Measurements from ENCODE around the gene ERBB4.

The ERBB4 gene

DNA sequence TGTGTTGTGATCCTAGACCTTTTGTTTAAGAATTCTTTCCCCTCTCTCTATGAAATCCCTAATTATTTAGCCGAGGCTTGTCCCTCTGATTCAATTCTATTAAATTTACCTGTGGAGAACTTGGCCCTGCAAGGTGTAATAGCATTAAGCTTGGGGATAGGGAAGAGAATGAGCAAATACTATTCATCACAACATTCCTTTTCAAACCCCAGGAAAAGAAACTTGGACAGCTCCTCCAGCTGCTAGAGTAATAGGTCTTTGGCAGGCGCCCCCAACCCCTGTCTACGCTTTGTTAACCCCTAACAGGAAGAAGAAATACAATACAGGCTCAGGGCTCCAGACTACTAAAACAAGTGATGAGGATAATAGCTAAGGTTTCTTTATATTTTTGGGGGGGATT lies 1025.2 kb downstream of the ERBB4 start:
- DNase-seq: no peak

- DNase-seq: no peak
These were observed 1025.8 kb downstream of the ERBB4 start for GRCh38 chr2:211512806-211513205.

GRCh38 chr2:211503856-211504255 lies 1034.7 kb downstream of the ERBB4 start:
- no peak for DNase-seq

- no peak for DNase-seq
These were observed 1035.4 kb downstream of the ERBB4 start for GRCh38 chr2:211503198-211503597.

DNA sequence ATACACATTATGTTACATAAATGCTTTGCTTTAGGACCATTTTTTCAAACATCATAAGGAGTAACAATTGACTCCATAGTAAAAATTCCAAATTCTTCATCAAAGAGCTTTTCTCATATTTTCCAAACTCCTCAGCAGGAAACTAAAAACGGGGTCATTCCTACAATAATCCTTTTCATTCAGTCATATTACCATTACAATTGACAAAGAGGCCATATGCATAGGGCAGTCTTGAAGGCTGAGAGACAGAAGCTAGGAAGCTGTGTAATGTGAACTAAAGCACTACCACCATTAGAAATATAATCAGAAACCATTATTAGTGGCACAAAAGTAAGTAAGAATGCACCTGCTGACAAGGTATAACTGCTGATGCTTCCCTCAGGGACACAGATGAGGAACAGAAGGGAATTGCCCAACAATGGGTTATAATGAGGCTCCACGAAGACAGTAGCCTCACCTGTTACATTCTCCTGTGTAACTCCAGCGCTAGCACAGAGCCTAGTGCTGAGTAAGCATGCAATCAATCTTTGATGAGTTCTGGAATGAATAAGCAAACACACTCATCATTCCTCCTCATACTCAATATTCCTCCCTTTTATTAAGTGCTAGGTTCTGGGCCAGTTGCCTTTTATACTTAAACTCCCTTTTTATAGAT lies 1039.9 kb downstream of the ERBB4 start:
- DNase-seq: no peak

- no peak for DNase-seq
These were observed 1043.3 kb downstream of the ERBB4 start for GRCh38 chr2:211495339-211495738.

DNA sequence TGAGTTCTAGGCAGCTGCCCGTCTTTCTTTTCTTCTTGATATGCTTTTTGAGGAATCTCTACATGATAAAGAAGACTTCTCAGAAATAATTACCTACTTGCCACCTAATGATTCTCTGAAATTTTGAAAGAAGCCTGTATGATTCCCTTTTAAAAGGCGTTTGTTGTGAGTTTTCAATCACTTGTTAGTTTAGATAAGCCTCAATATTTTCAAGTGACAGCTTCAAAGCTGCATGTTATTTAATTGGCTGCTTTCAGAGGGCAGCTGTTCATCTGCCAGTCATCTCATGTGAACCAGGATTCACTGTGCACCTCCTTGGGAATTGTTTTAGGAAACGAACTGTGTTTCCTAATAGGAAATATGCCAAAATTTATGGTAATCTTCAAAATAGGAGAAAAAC lies 1044.1 kb downstream of the ERBB4 start:
- no peak for DNase-seq

DNA sequence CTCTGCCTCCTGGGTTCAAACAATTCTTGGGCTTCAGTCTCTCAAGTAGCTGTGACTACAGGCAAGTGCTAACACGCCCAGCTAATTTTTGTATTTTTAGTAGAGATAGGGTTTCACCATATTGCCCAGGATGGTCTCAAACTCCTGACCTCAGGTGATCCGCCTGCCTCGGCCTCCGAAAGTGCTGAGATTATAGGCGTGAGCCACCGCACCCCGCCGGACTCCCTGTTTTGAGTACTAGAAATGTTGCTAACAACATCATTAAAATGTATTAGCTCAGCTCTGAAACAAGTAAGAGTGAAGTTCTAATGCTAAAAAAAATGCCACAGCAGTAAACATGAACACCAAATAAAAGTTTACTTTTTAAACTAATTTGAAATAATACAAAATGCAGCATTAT lies 1044.5 kb downstream of the ERBB4 start:
- DNase-seq: no peak

DNA sequence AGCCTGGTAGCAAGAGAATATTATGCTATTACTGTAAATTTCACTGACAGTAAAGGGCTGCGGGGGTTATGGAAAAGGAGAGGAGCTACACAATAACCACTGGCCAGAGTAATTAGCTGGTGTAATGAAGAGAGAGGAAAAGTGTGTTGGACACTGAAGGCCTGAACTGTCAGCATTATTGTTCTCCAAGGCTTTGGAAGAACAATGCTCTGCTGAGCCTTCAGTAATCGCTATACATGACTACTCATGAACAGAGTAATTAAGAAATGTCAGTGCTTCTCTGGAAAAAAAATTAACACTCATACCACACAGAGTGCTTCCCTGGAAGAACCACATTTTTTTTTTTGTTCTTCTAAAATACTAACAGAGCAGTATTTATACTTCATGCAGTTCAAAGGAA lies 1050.9 kb downstream of the ERBB4 start:
- DNase-seq: no peak

- no peak for DNase-seq
These were observed 1059.0 kb downstream of the ERBB4 start for GRCh38 chr2:211479536-211480150.

GRCh38 chr2:211477537-211478275 lies 1060.9 kb downstream of the ERBB4 start:
- DNase-seq: no peak

GRCh38 chr2:211473116-211473515 lies 1065.5 kb downstream of the ERBB4 start:
- DNase-seq: no peak

GRCh38 chr2:211469664-211470059 lies 1068.9 kb downstream of the ERBB4 start:
- DNase-seq: no peak

- DNase-seq: no peak
These were observed 1069.5 kb downstream of the ERBB4 start for GRCh38 chr2:211468877-211469663.

- DNase-seq: no peak
These were observed 1070.4 kb downstream of the ERBB4 start for GRCh38 chr2:211468217-211468616.

DNA sequence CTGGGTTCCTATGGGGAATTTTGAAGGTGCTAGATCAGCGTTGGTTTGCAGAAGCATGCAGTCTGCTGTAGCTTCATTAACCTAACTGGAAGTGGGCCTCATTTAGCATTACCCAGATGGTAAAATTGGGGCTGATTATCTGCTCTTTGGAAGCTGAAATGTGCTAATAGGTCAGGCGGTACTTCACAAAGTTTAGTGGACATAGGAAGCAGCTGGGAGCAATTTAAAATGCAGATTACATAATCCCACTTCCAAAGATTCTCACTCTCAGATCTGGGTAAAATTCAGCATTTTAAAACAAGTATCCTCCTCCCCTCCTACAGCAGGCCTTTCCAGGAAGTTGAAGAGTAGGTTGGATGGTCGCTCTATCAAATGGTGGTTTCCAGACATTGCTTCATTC lies 1075.2 kb downstream of the ERBB4 start:
- no peak for DNase-seq

DNA sequence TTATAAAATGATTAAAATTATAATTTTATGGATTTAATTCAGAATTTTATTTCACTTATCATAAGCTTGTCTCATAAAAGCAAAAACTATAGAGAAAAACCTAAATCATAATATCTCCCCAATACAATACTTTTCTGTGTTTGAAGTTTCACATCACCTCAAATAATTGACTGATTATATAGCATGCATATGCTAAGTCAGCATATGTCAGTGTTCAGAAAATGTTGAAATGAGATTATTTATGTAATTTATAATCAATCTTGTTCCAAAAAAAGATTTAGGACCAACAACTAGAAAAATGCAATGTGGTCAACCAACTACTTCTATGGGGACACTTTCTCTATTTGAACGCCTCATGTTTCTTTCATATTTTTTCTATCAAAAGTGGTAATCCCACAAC lies 1079.6 kb downstream of the ERBB4 start:
- no peak for DNase-seq

DNA sequence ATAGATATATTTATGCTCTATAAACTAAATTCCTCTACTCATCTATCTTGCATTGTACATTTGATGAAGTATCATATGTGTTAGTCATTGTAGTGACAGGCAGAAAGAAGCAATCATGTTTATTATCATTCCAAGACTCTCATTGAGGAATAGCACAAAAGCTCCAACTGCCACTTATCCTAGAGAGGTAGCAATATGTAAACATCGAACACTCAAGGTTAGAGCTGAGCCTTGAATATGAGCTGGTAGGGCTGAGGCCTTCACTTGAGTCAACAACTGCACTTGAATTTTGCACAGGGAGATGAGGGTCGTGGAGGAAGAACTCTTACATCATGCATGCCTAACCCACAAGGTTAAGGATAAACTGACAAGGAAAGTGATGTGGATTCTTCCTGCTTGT lies 1081.3 kb downstream of the ERBB4 start:
- no peak for DNase-seq

DNA sequence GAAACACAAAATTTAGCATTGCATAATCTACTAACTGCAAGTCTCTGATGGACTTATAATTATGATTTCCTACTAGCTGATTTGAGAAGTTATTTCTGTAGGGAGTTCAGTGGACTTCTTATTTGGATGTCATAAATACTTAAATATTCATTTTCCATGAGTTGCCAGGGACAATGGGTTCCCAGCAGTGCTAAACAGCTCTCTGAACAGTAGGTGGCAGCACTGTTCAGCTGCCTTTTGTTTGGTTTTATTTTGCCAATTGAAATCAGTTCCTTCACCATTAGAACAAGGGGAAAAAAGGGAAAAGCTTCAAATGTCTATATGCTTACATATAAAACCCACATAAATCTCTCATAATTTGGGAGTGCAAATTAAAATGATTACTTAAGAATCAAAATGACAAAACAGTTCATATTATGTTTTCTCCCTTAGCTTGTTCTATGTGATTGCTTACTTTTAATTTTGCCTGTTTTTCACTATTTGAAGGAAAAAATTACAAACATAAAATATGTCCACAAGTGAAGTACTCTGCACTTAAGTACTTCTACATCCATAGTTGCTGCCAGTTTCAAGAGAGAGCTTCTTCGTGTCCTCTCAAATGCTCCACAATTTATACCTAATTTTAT lies 1083.3 kb downstream of the ERBB4 start:
- no peak for DNase-seq

- no peak for DNase-seq
These were observed 1083.9 kb downstream of the ERBB4 start for GRCh38 chr2:211454679-211455078.

DNA sequence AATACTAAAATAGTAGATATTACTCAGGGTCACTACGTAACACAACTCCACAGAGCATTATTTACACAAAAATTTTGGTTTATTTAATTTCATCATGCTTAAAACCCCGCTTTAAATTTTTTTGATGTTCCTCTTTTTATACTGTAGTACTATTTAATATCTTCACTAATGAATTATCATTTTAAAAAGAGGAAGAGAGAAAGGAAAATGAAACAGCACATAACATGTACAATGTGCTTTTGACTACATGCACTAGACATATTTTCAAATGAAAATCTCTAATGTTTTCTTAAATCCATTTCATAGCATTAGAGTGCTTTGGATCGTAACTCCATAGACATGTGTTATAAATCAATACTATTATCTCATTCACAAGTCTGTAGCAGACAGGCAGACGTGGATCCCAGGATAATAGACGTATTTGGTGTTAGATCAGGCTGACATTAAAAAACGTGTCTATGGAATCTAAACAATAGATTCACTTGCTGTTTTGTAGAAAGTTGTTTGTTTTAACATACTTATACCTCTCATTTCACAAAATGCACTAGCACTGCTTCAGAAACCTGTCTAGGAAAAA lies 1085.2 kb downstream of the ERBB4 start:
- no peak for DNase-seq

DNA sequence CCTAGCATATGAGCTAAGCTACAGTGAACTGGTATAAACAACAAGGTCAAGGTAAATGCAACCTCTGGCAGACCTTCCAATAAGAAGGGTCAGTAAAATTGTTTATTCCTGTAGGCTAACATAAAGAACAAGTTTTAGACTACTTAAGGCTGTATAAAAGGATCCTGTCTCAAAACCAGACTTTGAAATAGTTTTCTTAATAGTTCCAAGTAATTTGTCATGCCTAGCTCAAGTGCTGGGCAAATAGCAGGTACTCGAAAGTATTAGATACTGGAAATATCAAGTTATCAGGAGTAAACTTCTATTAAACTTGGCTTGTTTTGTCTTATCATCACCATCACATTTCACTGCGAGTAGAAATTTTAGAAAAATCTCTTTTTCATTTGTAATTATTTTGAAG lies 1087.0 kb downstream of the ERBB4 start:
- no peak for DNase-seq

- DNase-seq: no peak
These were observed 1088.8 kb downstream of the ERBB4 start for GRCh38 chr2:211449819-211450218.

Data from T-helper 1 cell (primary cell).